ENCODE results near the gene DNASE1L2.
A peak's percentile ranks its signal among the peaks of the same experiment; 100 is the strongest.
"Not testable (repeated sequence)": the region's sequence is repeated elsewhere in the genome, so short reads cannot be mapped to it uniquely, and the experiment has no call there.

Gene DNASE1L2

GRCh38 chr16:2236337-2237101, at the start of gene DNASE1L2:
Gene DNASE1L2 (plus strand): TSS chr16:2236444. CDS start chr16:2236817, 373 bp downstream.
- DNase-seq, result no peak

- DNase-seq, result no peak
Measured at GRCh38 chr16:2186505-2186904, 49.7 kb upstream of the DNASE1L2 start.

- DNase-seq, result no peak
Measured at GRCh38 chr16:2187212-2187611, 49.0 kb upstream of the DNASE1L2 start.

GRCh38 chr16:2188395-2188794, 47.8 kb upstream of the DNASE1L2 start:
- DNase-seq, result no peak

GRCh38 chr16:2189252-2189893, 46.9 kb upstream of the DNASE1L2 start:
- DNase-seq, result no peak

GRCh38 chr16:2190002-2190658, 46.1 kb upstream of the DNASE1L2 start:
- no peak for DNase-seq

GRCh38 chr16:2190659-2191445, 45.4 kb upstream of the DNASE1L2 start:
- no peak for DNase-seq

GRCh38 chr16:2191446-2191706, 44.9 kb upstream of the DNASE1L2 start:
- DNase-seq, result no peak

GRCh38 chr16:2194166-2194834, 41.9 kb upstream of the DNASE1L2 start:
- no peak for DNase-seq

GRCh38 chr16:2194852-2195321, 41.4 kb upstream of the DNASE1L2 start:
- DNase-seq, result peak; percentile 42 to 46

- no peak for DNase-seq
Measured at GRCh38 chr16:2195322-2196161, 40.7 kb upstream of the DNASE1L2 start.

GRCh38 chr16:2196162-2196980, 39.9 kb upstream of the DNASE1L2 start, which contains the start of gene CASKIN1:
Gene CASKIN1 (minus strand): TSS chr16:2196605. CDS start chr16:2196432, 173 bp downstream.
- no peak for DNase-seq

GRCh38 chr16:2196981-2197511, 39.2 kb upstream of the DNASE1L2 start:
- no peak for DNase-seq

GRCh38 chr16:2197765-2198164, 38.5 kb upstream of the DNASE1L2 start:
- DNase-seq, result no peak

- no peak for DNase-seq
Measured at GRCh38 chr16:2198283-2198682, 38.0 kb upstream of the DNASE1L2 start.

GRCh38 chr16:2199095-2199494, 37.1 kb upstream of the DNASE1L2 start:
- DNase-seq, result no peak

- no peak for DNase-seq
Measured at GRCh38 chr16:2199621-2200139, 36.6 kb upstream of the DNASE1L2 start.

GRCh38 chr16:2200313-2200712, 35.9 kb upstream of the DNASE1L2 start:
- DNase-seq, result no peak

GRCh38 chr16:2203119-2203688, 33.0 kb upstream of the DNASE1L2 start:
- DNase-seq, result not testable (repeated sequence)
